Fibroblast of skin of scalp (primary cell): ENCODE measurements around the gene GRIA1.
A peak's percentile ranks its signal among the peaks of the same experiment; 100 is the strongest.

ENCODE experiments used
- DNase-seq: peaks from one replicate; pipeline ENCODE4 v3.0.0-alpha.2; 2013

GRIA1 gene

GRCh38 chr5:153744751-153745150, 254.3 kb downstream of the GRIA1 start:
- no peak for DNase-seq

- no peak for DNase-seq
These were observed 255.4 kb downstream of the GRIA1 start for GRCh38 chr5:153745778-153746395.

- DNase-seq = no peak
These were observed 256.0 kb downstream of the GRIA1 start for GRCh38 chr5:153746440-153746839.

GRCh38 chr5:153748823-153749222, 258.4 kb downstream of the GRIA1 start:
- DNase-seq = no peak

GRCh38 chr5:153749960-153750359, 259.5 kb downstream of the GRIA1 start:
- DNase-seq = no peak

GRCh38 chr5:153751251-153751650, 260.8 kb downstream of the GRIA1 start:
- DNase-seq = no peak

- peak; percentile 24 for DNase-seq
These were observed 262.4 kb downstream of the GRIA1 start for GRCh38 chr5:153752890-153753289.

GRCh38 chr5:153753645-153754432, 263.4 kb downstream of the GRIA1 start:
- DNase-seq = no peak

- DNase-seq = no peak
These were observed 265.5 kb downstream of the GRIA1 start for GRCh38 chr5:153755913-153756500.

- DNase-seq = peak; percentile 8
These were observed 266.1 kb downstream of the GRIA1 start for GRCh38 chr5:153756540-153756939.

- DNase-seq = no peak
These were observed 275.5 kb downstream of the GRIA1 start for GRCh38 chr5:153765987-153766386.

GRCh38 chr5:153767221-153768188, 277.0 kb downstream of the GRIA1 start:
- no peak for DNase-seq

GRCh38 chr5:153770066-153770465, 279.6 kb downstream of the GRIA1 start:
- DNase-seq = no peak

GRCh38 chr5:153774686-153775085, 284.2 kb downstream of the GRIA1 start:
- no peak for DNase-seq

GRCh38 chr5:153775923-153776322, 285.5 kb downstream of the GRIA1 start:
- no peak for DNase-seq

- no peak for DNase-seq
These were observed 287.5 kb downstream of the GRIA1 start for GRCh38 chr5:153777681-153778581.

GRCh38 chr5:153779836-153780235, 289.4 kb downstream of the GRIA1 start:
- no peak for DNase-seq

- DNase-seq = no peak
These were observed 290.6 kb downstream of the GRIA1 start for GRCh38 chr5:153780876-153781705.

- peak; percentile 45 for DNase-seq
These were observed 292.3 kb downstream of the GRIA1 start for GRCh38 chr5:153782589-153783361.

GRCh38 chr5:153783362-153783658, 292.8 kb downstream of the GRIA1 start:
- DNase-seq = no peak
